SK-N-SH treated with all-trans-retinoic acid at 6 μM for 48 hours (cell line): ENCODE results near the gene CYTH4.

Source experiments
- ATAC-seq: fragments of 200-7000 bp; cut with Tn5 transposase; 3 replicates; pipeline ENCODE4 v1.9.1; 2020; ENCODE audit warnings: mild to moderate bottlenecking, moderate library complexity
- ARNTL ChIP-seq: fragments of 450-650 bp; formaldehyde crosslinking; IDR thresholded peaks from 2 replicates; pipeline ENCODE4 v1.5.0; 2020; ENCODE audit warnings: low read depth, mild to moderate bottlenecking, moderate library complexity, borderline replicate concordance
- BACH2 ChIP-seq: fragments of 250-450 bp; sonication (Bioruptor Pico); IDR thresholded peaks from 2 replicates; pipeline ENCODE4 v1.9.0; 2021; ENCODE audit warnings: mild to moderate bottlenecking, borderline replicate concordance
- CSRNP3 ChIP-seq: fragments of 250-450 bp; sonication (Bioruptor Pico); IDR thresholded peaks from 2 replicates; pipeline ENCODE4 v1.5.1; 2021; ENCODE audit warnings: mild to moderate bottlenecking, moderate library complexity
- ESRRG ChIP-seq: fragments of 250-450 bp; sonication (Bioruptor Pico); IDR thresholded peaks from 2 replicates; pipeline ENCODE4 v1.6.1; 2021; ENCODE audit warnings: mild to moderate bottlenecking
- GLIS3 ChIP-seq: fragments of 250-450 bp; sonication (Bioruptor Pico); IDR thresholded peaks from 2 replicates; pipeline ENCODE4 v1.5.0; 2020; ENCODE audit warnings: mild to moderate bottlenecking, moderate library complexity
- ISL1 ChIP-seq: fragments of 250-450 bp; sonication (Bioruptor Pico); IDR thresholded peaks from 2 replicates; pipeline ENCODE4 v2.1.2; 2022; ENCODE audit warnings: mild to moderate bottlenecking, moderate library complexity
- OSR1 ChIP-seq: fragments of 250-450 bp; sonication (Bioruptor Pico); IDR thresholded peaks from 2 replicates; pipeline ENCODE4 v1.8.0; 2022; ENCODE audit warnings: moderate library complexity, mild to moderate bottlenecking, inconsistent platforms
- PATZ1 ChIP-seq: fragments of 250-450 bp; sonication (Bioruptor Pico); IDR thresholded peaks from 2 replicates; pipeline ENCODE4 v1.8.0; 2020; ENCODE audit warnings: mild to moderate bottlenecking, moderate library complexity, borderline replicate concordance
- POU6F1 ChIP-seq: fragments of 250-450 bp; sonication (Bioruptor Pico); IDR thresholded peaks from 2 replicates; pipeline ENCODE4 v1.8.0; 2021; ENCODE audit warnings: low read depth, mild to moderate bottlenecking, moderate library complexity, borderline replicate concordance
- PPARA ChIP-seq: fragments of 250-450 bp; sonication (Bioruptor Pico); IDR thresholded peaks from 2 replicates; pipeline ENCODE4 v1.5.0; 2020; ENCODE audit warnings: mild to moderate bottlenecking, borderline replicate concordance
- RARB ChIP-seq: fragments of 250-450 bp; sonication (Bioruptor Pico); IDR thresholded peaks from 2 replicates; pipeline ENCODE4 v1.8.0; 2021; ENCODE audit warnings: mild to moderate bottlenecking, moderate library complexity
- SNAI2 ChIP-seq: fragments of 250-450 bp; sonication (Bioruptor Pico); IDR thresholded peaks from 2 replicates; pipeline ENCODE4 v1.5.0; 2020; ENCODE audit warnings: mild to moderate bottlenecking, moderate library complexity
- TCF4 ChIP-seq: fragments of 250-450 bp; sonication (Bioruptor Pico); IDR thresholded peaks from 2 replicates; pipeline ENCODE4 v1.8.0; 2021; ENCODE audit warnings: mild to moderate bottlenecking, moderate library complexity, borderline replicate concordance
- TOX ChIP-seq: fragments of 250-450 bp; sonication (Bioruptor Pico); IDR thresholded peaks from 2 replicates; pipeline ENCODE4 v1.8.0; 2021; ENCODE audit warnings: mild to moderate bottlenecking, moderate library complexity, borderline replicate concordance
- TSHZ2 ChIP-seq: fragments of 250-450 bp; sonication (Bioruptor Pico); IDR thresholded peaks from 2 replicates; pipeline ENCODE4 v1.5.0; 2020; ENCODE audit warnings: mild to moderate bottlenecking, moderate library complexity
- ZC3H10 ChIP-seq: fragments of 250-450 bp; sonication (Bioruptor Pico); IDR thresholded peaks from 2 replicates; pipeline ENCODE4 v1.5.1; 2021; ENCODE audit warnings: mild to moderate bottlenecking, moderate library complexity
- ZFP3 ChIP-seq: fragments of 250-450 bp; sonication (Bioruptor Pico); IDR thresholded peaks from 2 replicates; pipeline ENCODE4 v1.5.0; 2020; ENCODE audit warnings: mild to moderate bottlenecking, moderate library complexity
- ZFP30 ChIP-seq: fragments of 450-650 bp; formaldehyde crosslinking; IDR thresholded peaks from 2 replicates; pipeline ENCODE4 v1.5.0; 2022; ENCODE audit warnings: mild to moderate bottlenecking, moderate library complexity
- ZNF565 ChIP-seq: fragments of 450-650 bp; formaldehyde crosslinking; conservative IDR thresholded peaks from 2 replicates; pipeline ENCODE4 v1.5.0; 2020; ENCODE audit warnings: low read depth, mild to moderate bottlenecking, moderate library complexity
- ZNF70 ChIP-seq: fragments of 450-650 bp; formaldehyde crosslinking; IDR thresholded peaks from 2 replicates; pipeline ENCODE4 v1.5.0; 2020; ENCODE audit warnings: mild to moderate bottlenecking, moderate library complexity
- ZNF8 ChIP-seq: fragments of 450-650 bp; formaldehyde crosslinking; IDR thresholded peaks from 2 replicates; pipeline ENCODE4 v1.5.0; 2020; ENCODE audit warnings: mild to moderate bottlenecking, moderate library complexity

Gene CYTH4

GRCh38 chr22:37358917-37359316 lies 76.6 kb downstream of the CYTH4 start (continued):
- TF ChIP-seq ARNTL (no peak), ISL1 (no peak), ZNF8 (CRISPR knock-in tag) (no peak), ZFP30 (CRISPR knock-in tag) (no peak), ZC3H10 (CRISPR knock-in tag) (no peak)

- no peak for TF ChIP-seq GLIS3 (CRISPR knock-in tag)
- TF ChIP-seq ZNF70 (CRISPR knock-in tag) = no peak
- TF ChIP-seq PATZ1 (CRISPR knock-in tag) = no peak
- no peak for TF ChIP-seq OSR1 (CRISPR knock-in tag)
- TF ChIP-seq RARB (CRISPR knock-in tag) = no peak
- no peak for TF ChIP-seq POU6F1 (CRISPR knock-in tag)
- no peak for TF ChIP-seq TOX
- no peak for TF ChIP-seq ZFP30 (CRISPR knock-in tag)
- no peak for TF ChIP-seq CSRNP3
- no peak for TF ChIP-seq TCF4 (CRISPR knock-in tag)
- no peak for TF ChIP-seq ZNF565 (CRISPR knock-in tag)
- TF ChIP-seq PPARA (CRISPR knock-in tag) = no peak
- no peak for TF ChIP-seq ISL1
- no peak for TF ChIP-seq BACH2 (CRISPR knock-in tag)
- no peak for TF ChIP-seq ZC3H10 (CRISPR knock-in tag)
- TF ChIP-seq ZFP3 (CRISPR knock-in tag) = no peak
- no peak for TF ChIP-seq ZNF8 (CRISPR knock-in tag)
- no peak for TF ChIP-seq SNAI2 (CRISPR knock-in tag)
- no peak for TF ChIP-seq ESRRG
- no peak for ATAC-seq
These were observed 80.3 kb downstream of the CYTH4 start for GRCh38 chr22:37362621-37363020.

GRCh38 chr22:37363261-37363992 lies 81.1 kb downstream of the CYTH4 start:
- TF ChIP-seq PATZ1 (CRISPR knock-in tag) = no peak
- TF ChIP-seq ESRRG = no peak
- no peak for TF ChIP-seq OSR1 (CRISPR knock-in tag)
- no peak for TF ChIP-seq RARB (CRISPR knock-in tag)
- no peak for TF ChIP-seq PPARA (CRISPR knock-in tag)
- TF ChIP-seq TSHZ2 (CRISPR knock-in tag) = no peak

More at GRCh38 chr22:37363261-37363992, 81.1 kb downstream of the CYTH4 start:
- no peak for ATAC-seq
